H1 (cell line): ENCODE measurements around the gene TP53I11. TPM values are rescaled to one million over a fixed set of nuclear protein-coding genes. Genes with fewer than 3 reads are reported as not detected.

Source experiments
- CHD1 ChIP-seq: IDR thresholded peaks from 2 replicates; pipeline ENCODE4 v1.6.1; 2012; ENCODE audit warnings: low read depth, low read length, improper control_type of control experiment
- NRF1 ChIP-seq: IDR thresholded peaks from 2 replicates; pipeline ENCODE4 v1.6.1; 2011; ENCODE audit warnings: mild to moderate bottlenecking, low read depth, low read length, improper control_type of control experiment
- POU5F1 ChIP-seq: IDR thresholded peaks from 2 replicates; pipeline ENCODE4 v1.6.1; 2011; ENCODE audit warnings: low read depth, mild to moderate bottlenecking, low read length, moderate library complexity
- TCF12 ChIP-seq: IDR thresholded peaks from 2 replicates; pipeline ENCODE4 v1.6.1; 2011; ENCODE audit warnings: low read depth, mild to moderate bottlenecking, low read length
- polyA plus RNA-seq, 7 experiments: library from polyadenylated mRNA; depleted of rRNA in 3 of 7; stranded (reverse) in 5 of 7; unstranded in 2 of 7; fragments of >200 nt in 5 of 7; fragments of 200-250 nt in 2 of 7; gene quantifications; 1 replicate in 5 of 7; 2 replicates in 1 of 7; 4 replicates in 1 of 7; pipeline versions ENCODE4 v1.2.1 to v1.2.3, GENCODE V29; 2011 to 2013; ENCODE audit warnings: missing spikeins in 2 of 7, mixed read lengths in 2 of 7
- total RNA-seq: library from RNA; stranded (reverse); fragmentation: NEBNext Ultra II Directional; extraction: Animal tissue kit (Norgen Biotek cat#: 25700); gene quantifications from 2 replicates; pipeline ENCODE4 v1.2.1, GENCODE V29; 2021

TP53I11 gene
- total and polyA plus RNA-seq, 2 of the 8 experiments (the other 6 are each of a cell fraction or from before 2014, with no cell fraction given), result 34.0 to 46.3 TPM

- no peak for TF ChIP-seq POU5F1
- TF ChIP-seq CHD1, result no peak
- no peak for TF ChIP-seq TCF12
- no peak for TF ChIP-seq NRF1
Observed at GRCh38 chr11:44885065-44885810, 65.4 kb downstream of the TP53I11 start (continued).
